ENCODE data around the gene PEMT. TPM values are rescaled to one million over a fixed set of nuclear protein-coding genes. Genes with fewer than 3 reads are reported as not detected.

Gene PEMT
- polyA plus RNA-seq, 2 of the 4 experiments (the other 2 are of a cell fraction): 47.5 to 47.8 TPM

DNA sequence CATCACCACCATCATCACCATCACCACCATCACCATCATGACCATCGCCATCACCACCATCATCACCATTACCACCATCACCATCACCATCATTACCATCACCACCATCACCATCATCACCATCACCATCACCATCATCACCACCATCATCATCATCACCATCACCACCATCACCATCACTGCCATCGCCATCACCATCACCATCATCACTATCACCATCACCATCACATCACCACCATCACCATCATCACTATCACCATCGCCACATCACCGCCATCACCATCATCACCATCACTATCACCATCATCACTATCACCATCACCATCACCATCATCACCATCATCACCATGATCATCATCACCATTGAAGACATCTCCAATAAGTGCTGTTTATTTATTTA is 131.5 kb downstream of the PEMT start:
- Histone ChIP-seq H3K4me1 (no peaks in the 10 kb centered on the region), H3K27ac (no peak overlapping the region), H3K9me3 (no peaks in the 10 kb centered on the region), H3K4me3 (no peak overlapping the region), H3K4me2 (no peak overlapping the region)
- DNase-seq (ENCODE audit: low read depth in 1 of 2, low spot score in 1 of 2) (no peak), FAIRE-seq (no peak), ATAC-seq (no peak)
- POLR2A ChIA-PET: no interaction called here
- TF ChIP-seq KDM1A (IDR thresholded peaks at IDR 0.05; ENCODE audit: low read depth): no peak
- TF ChIP-seq ZC3H11A (IDR thresholded peaks at IDR 0.05): no peak
- no peak for TF ChIP-seq HOXB5 (CRISPR knock-in tag; IDR thresholded peaks at IDR 0.05)
- no peak for TF ChIP-seq FOSB (CRISPR knock-in tag; IDR thresholded peaks at IDR 0.05)
- WGBS (ENCODE audit: missing lambda C conversion rate): 85% methylated on average over 4 of the region's 4 CpGs
- CTCF ChIA-PET: interaction anchor here (1.4 kb wide), 1 partner anchor 9 kb away, joined by 3 read pairs; no protein-coding TSS in a partner anchor

DNA sequence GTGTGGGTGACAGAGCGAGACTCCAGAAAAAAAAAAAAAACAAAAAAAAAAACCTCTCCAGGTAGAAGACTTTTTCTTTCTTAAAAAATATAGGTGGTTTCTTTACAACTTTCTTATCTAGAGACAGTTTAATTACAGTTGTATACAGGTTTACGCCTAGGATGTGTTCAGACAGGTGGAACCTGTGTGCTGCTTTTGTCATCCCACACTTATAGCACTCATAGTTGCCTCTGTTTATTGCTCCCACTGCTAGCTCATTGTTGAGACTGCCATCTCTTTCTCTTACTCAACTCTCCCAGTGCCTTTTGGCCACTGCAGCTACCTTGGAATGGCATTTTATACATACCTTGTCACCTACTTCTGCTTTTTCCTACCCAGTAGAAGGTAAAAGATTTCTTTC is 133.8 kb downstream of the PEMT start:
- H3K4me1 ChIP-seq: no peaks in the 10 kb centered on the region
- no peak for DNase-seq (ENCODE audit: low read depth in 1 of 2, low spot score in 1 of 2)
- CTCF ChIA-PET: interaction anchor here (0.6 to 1.1 kb wide), 4 partner anchors 8 to 185 kb away, joined by 3 to 4 read pairs (median 4); no protein-coding TSS in a partner anchor
- no peak overlapping the region for H3K4me2 ChIP-seq
- H3K4me3 ChIP-seq: no peak overlapping the region
- no peak overlapping the region for H3K27ac ChIP-seq
- POLR2A ChIA-PET: no interaction called here
- H3K9me3 ChIP-seq: no peaks in the 10 kb centered on the region
- ATAC-seq: no peak
- no peak for TF ChIP-seq CEBPB (IDR thresholded peaks at IDR 0.05)
- no peak for TF ChIP-seq TP53 (CRISPR knock-in tag; IDR thresholded peaks at IDR 0.05)
- TF ChIP-seq, protein P1, sequence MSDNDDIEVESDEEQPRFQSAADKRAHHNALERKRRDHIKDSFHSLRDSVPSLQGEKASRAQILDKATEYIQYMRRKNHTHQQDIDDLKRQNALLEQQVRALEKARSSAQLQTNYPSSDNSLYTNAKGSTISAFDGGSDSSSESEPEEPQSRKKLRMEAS (IDR thresholded peaks at IDR 0.05): no peak
- TF ChIP-seq, protein P2, sequence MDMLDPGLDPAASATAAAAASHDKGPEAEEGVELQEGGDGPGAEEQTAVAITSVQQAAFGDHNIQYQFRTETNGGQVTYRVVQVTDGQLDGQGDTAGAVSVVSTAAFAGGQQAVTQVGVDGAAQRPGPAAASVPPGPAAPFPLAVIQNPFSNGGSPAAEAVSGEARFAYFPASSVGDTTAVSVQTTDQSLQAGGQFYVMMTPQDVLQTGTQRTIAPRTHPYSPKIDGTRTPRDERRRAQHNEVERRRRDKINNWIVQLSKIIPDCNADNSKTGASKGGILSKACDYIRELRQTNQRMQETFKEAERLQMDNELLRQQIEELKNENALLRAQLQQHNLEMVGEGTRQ (IDR thresholded peaks at IDR 0.05): no peak
- no peak for TF ChIP-seq MAFK (IDR thresholded peaks at IDR 0.05; ENCODE audit: partially characterized antibody)
- no peak for TF ChIP-seq NFE2L2 (conservative IDR thresholded peaks at IDR 0.05; ENCODE audit: low read length)
- no peak for TF ChIP-seq EHMT2 (IDR thresholded peaks at IDR 0.05; ENCODE audit: low read depth)
- TF ChIP-seq CBX8 (IDR thresholded peaks at IDR 0.05): no peak
- TF ChIP-seq, protein P3, sequence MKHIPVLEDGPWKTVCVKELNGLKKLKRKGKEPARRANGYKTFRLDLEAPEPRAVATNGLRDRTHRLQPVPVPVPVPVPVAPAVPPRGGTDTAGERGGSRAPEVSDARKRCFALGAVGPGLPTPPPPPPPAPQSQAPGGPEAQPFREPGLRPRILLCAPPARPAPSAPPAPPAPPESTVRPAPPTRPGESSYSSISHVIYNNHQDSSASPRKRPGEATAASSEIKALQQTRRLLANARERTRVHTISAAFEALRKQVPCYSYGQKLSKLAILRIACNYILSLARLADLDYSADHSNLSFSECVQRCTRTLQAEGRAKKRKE (CRISPR knock-in tag; IDR thresholded peaks at IDR 0.05; ENCODE audit: low read depth): no peak
- no peak for FAIRE-seq
- WGBS (ENCODE audit: missing lambda C conversion rate): 83% methylated on average over 2 of the region's 2 CpGs

DNA sequence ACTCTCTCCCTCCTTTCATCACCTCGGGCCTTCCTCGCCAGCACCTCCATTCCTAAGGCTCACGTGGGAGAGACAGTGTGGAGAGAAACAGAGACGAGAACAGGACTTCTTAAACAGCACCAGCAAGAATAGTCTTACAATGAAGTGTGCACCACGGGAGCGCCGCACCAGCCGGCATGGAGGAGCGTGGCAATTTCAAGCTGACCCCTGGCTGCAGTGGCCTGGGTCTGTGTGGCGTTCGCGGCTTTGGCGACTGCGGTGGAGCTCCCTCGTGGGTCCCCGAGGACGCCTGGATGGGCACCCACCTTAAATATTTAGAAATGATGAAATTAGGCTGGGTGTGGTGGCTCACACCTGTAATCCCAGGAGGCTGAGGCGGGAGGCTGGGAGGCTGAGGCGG is 135.3 kb downstream of the PEMT start:
- H3K9me3 ChIP-seq: no peaks in the 10 kb centered on the region
- H3K4me3 ChIP-seq: no peak overlapping the region
- ATAC-seq: no peak
- ChIA-PET CTCF (interaction anchor here (0.8 to 1.6 kb wide), 6 partner anchors 16 to 186 kb away, joined by 3 to 7 read pairs (median 4); no protein-coding TSS in a partner anchor), POLR2A (no interaction called here)
- TF ChIP-seq POLR2A (IDR thresholded peaks at IDR 0.05; ENCODE audit: low read length) (no peak), EP300 (IDR thresholded peaks at IDR 0.05) (no peak)
- TF ChIP-seq, protein P4, sequence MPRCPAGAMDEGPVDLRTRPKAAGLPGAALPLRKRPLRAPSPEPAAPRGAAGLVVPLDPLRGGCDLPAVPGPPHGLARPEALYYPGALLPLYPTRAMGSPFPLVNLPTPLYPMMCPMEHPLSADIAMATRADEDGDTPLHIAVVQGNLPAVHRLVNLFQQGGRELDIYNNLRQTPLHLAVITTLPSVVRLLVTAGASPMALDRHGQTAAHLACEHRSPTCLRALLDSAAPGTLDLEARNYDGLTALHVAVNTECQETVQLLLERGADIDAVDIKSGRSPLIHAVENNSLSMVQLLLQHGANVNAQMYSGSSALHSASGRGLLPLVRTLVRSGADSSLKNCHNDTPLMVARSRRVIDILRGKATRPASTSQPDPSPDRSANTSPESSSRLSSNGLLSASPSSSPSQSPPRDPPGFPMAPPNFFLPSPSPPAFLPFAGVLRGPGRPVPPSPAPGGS (IDR thresholded peaks at IDR 0.05): no peak
- no peak for FAIRE-seq
- H3K4me1 ChIP-seq: no peaks in the 10 kb centered on the region
- H3K27ac ChIP-seq: no peak overlapping the region
- 64% methylated on average over 19 of the region's 19 CpGs for WGBS (ENCODE audit: missing lambda C conversion rate)
- DNase-seq (ENCODE audit: low read depth in 1 of 2, low spot score in 1 of 2): no peak
- H3K4me2 ChIP-seq: no peak overlapping the region

Small RNAs within 50 kb of the gene (small RNA-seq; reads per million reads assigned to genes)
- 0 reads per million in 6 experiments for gene RF00019
- 0 to 1.3 (median 0) reads per million in 6 experiments for gene RNU6-468P

Other genes starting within 250 kb of the PEMT start
- gene MED9, start 114.7 kb downstream of the PEMT start, polyA plus RNA-seq (2011; rRNA removed): 13.0 and 15.2 TPM in 2 replicates
- gene MED9, start 114.7 kb downstream of the PEMT start, polyA plus RNA-seq (2017; fragmentation: RNase III; extraction: RNeasy Plus Mini Kit Qiagen cat#74134 plus additional on column Dnase treatment): 15.9 to 17.4 TPM (median 17.4 TPM) in 3 replicates
- gene RASD1, start 95.3 kb downstream of the PEMT start, polyA plus RNA-seq (2011; rRNA removed): 0.99 and 1.4 TPM in 2 replicates
- gene RASD1, start 95.3 kb downstream of the PEMT start, polyA plus RNA-seq (2017; fragmentation: RNase III; extraction: RNeasy Plus Mini Kit Qiagen cat#74134 plus additional on column Dnase treatment): 0.77 to 0.92 TPM (median 0.80 TPM) in 3 replicates
- gene RAI1, start 89.8 kb upstream of the PEMT start, polyA plus RNA-seq (2011; rRNA removed): 3.5 and 7.1 TPM in 2 replicates
- 18.9 to 23.8 TPM (median 23.3 TPM) in 3 replicates for gene RAI1, start 89.8 kb upstream of the PEMT start, polyA plus RNA-seq (2017; fragmentation: RNase III; extraction: RNeasy Plus Mini Kit Qiagen cat#74134 plus additional on column Dnase treatment)
- 47.4 and 54.6 TPM in 2 replicates for gene SREBF1, start 245.3 kb upstream of the PEMT start, polyA plus RNA-seq (2011; rRNA removed)
- gene SREBF1, start 245.3 kb upstream of the PEMT start, polyA plus RNA-seq (2017; fragmentation: RNase III; extraction: RNeasy Plus Mini Kit Qiagen cat#74134 plus additional on column Dnase treatment): 90.3 to 175 TPM (median 159 TPM) in 3 replicates